ENCODE results near the gene C20orf141.

GRCh38 chr20:2846698-2847097 is 31.9 kb downstream of the C20orf141 start:
- TF ChIP-seq CTCF (conservative IDR thresholded peaks at IDR 0.05) = no peak
- TF ChIP-seq EZH2 (IDR thresholded peaks at IDR 0.05; ENCODE audit: low read depth) = no peak
